ENCODE results near the gene ZC3H6.
"Not testable (repeated sequence)": the region's sequence is repeated elsewhere in the genome, so short reads cannot be mapped to it uniquely, and the experiment has no call there.

The ZC3H6 gene

DNA sequence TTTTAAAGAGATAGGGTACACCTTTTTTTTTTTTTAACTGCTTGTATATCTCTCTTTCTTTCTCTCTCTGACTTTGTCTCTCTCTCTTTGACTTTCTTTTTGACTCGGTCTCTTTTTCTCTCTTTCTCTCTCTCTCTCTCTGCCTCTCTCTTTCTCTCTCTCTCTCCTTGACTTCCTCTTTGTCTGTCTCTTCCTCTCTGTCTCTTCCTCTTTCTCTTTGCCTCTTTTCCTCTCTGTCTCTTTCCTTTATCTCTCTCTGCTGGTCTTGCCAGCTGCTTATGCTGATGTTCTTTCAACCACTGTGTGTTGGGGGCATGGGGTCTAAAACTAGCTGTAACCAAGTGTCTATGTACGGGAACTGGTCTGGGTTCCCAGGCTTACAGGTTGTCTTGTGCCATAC lies 76.9 kb downstream of the ZC3H6 start:
- peak; percentile 49; the same call in 1 of the 2 replicates for TF ChIP-seq ZNF596 (tag by site-specific recombination; IDR thresholded peaks at IDR 0.05)
- H3K9me3 ChIP-seq (ENCODE audit: control insufficient read depth, insufficient read depth, low read depth, low read length); H3K4me1 ChIP-seq (ENCODE audit: control insufficient read depth, insufficient read depth, low read length); H3K36me3 ChIP-seq (ENCODE audit: control insufficient read depth in 2 of 2, insufficient read depth in 1 of 2, low read length in 2 of 2); POLR2A ChIA-PET; CTCF ChIA-PET; H3K4me3 ChIP-seq (ENCODE audit: low read depth, low read length); H3K27ac ChIP-seq (ENCODE audit: extremely low read depth, low read depth, low read length): not testable (repeated sequence)

GRCh38 chr2:112352809-112353603 lies 77.6 kb downstream of the ZC3H6 start:
- POLR2A ChIA-PET, result not testable (repeated sequence)

GRCh38 chr2:112354335-112354734 lies 78.9 kb downstream of the ZC3H6 start:
- H3K27ac ChIP-seq (ENCODE audit: extremely low read depth, low read depth, low read length); H3K4me1 ChIP-seq (ENCODE audit: control insufficient read depth, insufficient read depth, low read length); POLR2A ChIA-PET; CTCF ChIA-PET; H3K9me3 ChIP-seq (ENCODE audit: control insufficient read depth, insufficient read depth, low read depth, low read length); H3K4me3 ChIP-seq (ENCODE audit: low read depth, low read length); H3K36me3 ChIP-seq (ENCODE audit: control insufficient read depth in 2 of 2, insufficient read depth in 1 of 2, low read length in 2 of 2): not testable (repeated sequence)

More at GRCh38 chr2:112352809-112353603, 77.6 kb downstream of the ZC3H6 start:
- H3K9me3 ChIP-seq (ENCODE audit: control insufficient read depth, insufficient read depth, low read depth, low read length); H3K4me3 ChIP-seq (ENCODE audit: low read depth, low read length); H3K4me1 ChIP-seq (ENCODE audit: control insufficient read depth, insufficient read depth, low read length); H3K27ac ChIP-seq (ENCODE audit: extremely low read depth, low read depth, low read length); H3K36me3 ChIP-seq (ENCODE audit: control insufficient read depth in 2 of 2, insufficient read depth in 1 of 2, low read length in 2 of 2); CTCF ChIA-PET: not testable (repeated sequence)

- CTCF ChIA-PET; H3K4me1 ChIP-seq (ENCODE audit: control insufficient read depth, insufficient read depth, low read length); H3K4me3 ChIP-seq (ENCODE audit: low read depth, low read length); H3K36me3 ChIP-seq (ENCODE audit: control insufficient read depth in 2 of 2, insufficient read depth in 1 of 2, low read length in 2 of 2); POLR2A ChIA-PET; H3K9me3 ChIP-seq (ENCODE audit: control insufficient read depth, insufficient read depth, low read depth, low read length); H3K27ac ChIP-seq (ENCODE audit: extremely low read depth, low read depth, low read length): not testable (repeated sequence)
Measured at GRCh38 chr2:112360055-112360454, 84.7 kb downstream of the ZC3H6 start.

Measured in HEK293 (cell line).